Measurements from ENCODE around the gene PTMS. TPM values are rescaled to one million over a fixed set of nuclear protein-coding genes. Genes with fewer than 3 reads are reported as not detected.

PTMS gene
- total and polyA plus RNA-seq, 9 of the 15 experiments (the other 6 are each of a cell fraction or from before 2014, with no cell fraction given) = 5.1 to 287 (median 78.5) TPM

GRCh38 chr12:6771509-6772330 lies 5.6 kb downstream of the PTMS start (continued):
- TF ChIP-seq, protein P1, sequence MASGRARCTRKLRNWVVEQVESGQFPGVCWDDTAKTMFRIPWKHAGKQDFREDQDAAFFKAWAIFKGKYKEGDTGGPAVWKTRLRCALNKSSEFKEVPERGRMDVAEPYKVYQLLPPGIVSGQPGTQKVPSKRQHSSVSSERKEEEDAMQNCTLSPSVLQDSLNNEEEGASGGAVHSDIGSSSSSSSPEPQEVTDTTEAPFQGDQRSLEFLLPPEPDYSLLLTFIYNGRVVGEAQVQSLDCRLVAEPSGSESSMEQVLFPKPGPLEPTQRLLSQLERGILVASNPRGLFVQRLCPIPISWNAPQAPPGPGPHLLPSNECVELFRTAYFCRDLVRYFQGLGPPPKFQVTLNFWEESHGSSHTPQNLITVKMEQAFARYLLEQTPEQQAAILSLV (tag; IDR thresholded peaks at IDR 0.05) = no peak
- TF ChIP-seq, protein P2, sequence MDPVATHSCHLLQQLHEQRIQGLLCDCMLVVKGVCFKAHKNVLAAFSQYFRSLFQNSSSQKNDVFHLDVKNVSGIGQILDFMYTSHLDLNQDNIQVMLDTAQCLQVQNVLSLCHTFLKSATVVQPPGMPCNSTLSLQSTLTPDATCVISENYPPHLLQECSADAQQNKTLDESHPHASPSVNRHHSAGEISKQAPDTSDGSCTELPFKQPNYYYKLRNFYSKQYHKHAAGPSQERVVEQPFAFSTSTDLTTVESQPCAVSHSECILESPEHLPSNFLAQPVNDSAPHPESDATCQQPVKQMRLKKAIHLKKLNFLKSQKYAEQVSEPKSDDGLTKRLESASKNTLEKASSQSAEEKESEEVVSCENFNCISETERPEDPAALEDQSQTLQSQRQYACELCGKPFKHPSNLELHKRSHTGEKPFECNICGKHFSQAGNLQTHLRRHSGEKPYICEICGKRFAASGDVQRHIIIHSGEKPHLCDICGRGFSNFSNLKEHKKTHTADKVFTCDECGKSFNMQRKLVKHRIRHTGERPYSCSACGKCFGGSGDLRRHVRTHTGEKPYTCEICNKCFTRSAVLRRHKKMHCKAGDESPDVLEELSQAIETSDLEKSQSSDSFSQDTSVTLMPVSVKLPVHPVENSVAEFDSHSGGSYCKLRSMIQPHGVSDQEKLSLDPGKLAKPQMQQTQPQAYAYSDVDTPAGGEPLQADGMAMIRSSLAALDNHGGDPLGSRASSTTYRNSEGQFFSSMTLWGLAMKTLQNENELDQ (CRISPR knock-in tag; IDR thresholded peaks at IDR 0.05; ENCODE audit: borderline replicate concordance) = no peak
- TF ChIP-seq RBM25 (IDR thresholded peaks at IDR 0.05; ENCODE audit: low read depth, low read length, severe bottlenecking) (peak; percentile 76), HMGXB4 (CRISPR knock-in tag; IDR thresholded peaks at IDR 0.05) (no peak), POLR2H (tag; IDR thresholded peaks at IDR 0.05; ENCODE audit: low read depth) (no peak), BCOR (IDR thresholded peaks at IDR 0.05) (peak; percentile 60), POLR2AphosphoS2 (IDR thresholded peaks at IDR 0.05; ENCODE audit: low read length) (0 out of 2 replicates have a peak, but pooled peaks have one; percentile 32)
- TF ChIP-seq, protein P3, sequence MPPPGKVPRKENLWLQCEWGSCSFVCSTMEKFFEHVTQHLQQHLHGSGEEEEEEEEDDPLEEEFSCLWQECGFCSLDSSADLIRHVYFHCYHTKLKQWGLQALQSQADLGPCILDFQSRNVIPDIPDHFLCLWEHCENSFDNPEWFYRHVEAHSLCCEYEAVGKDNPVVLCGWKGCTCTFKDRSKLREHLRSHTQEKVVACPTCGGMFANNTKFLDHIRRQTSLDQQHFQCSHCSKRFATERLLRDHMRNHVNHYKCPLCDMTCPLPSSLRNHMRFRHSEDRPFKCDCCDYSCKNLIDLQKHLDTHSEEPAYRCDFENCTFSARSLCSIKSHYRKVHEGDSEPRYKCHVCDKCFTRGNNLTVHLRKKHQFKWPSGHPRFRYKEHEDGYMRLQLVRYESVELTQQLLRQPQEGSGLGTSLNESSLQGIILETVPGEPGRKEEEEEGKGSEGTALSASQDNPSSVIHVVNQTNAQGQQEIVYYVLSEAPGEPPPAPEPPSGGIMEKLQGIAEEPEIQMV (tag; conservative IDR thresholded peaks at IDR 0.05; ENCODE audit: low read depth) = no peak

All from K562 (cell line).